SK-N-MC (cell line): Measurements from ENCODE around the gene PSD4.

Experiments
- EZH2 ChIP-seq: fragments of 200-600 bp; sonication (generic); IDR thresholded peaks from one replicate; pipeline ENCODE4 v1.6.1; 2017; ENCODE audit warnings: antibody characterized with exemption
- POLR2AphosphoS5 ChIP-seq: IDR thresholded peaks from 2 replicates; pipeline ENCODE4 v1.6.1; 2012; ENCODE audit warnings: mild to moderate bottlenecking, low read depth, low read length, borderline replicate concordance

- TF ChIP-seq POLR2AphosphoS5, result no peak
- TF ChIP-seq EZH2, result no peak
These were observed 31.5 kb upstream of the PSD4 start for GRCh38 chr2:113142290-113142689.
